SH-SY5Y (cell line): Measurements from ENCODE around the gene VPS51.

ENCODE experiments used
- GATA2 ChIP-seq: IDR thresholded peaks from 2 replicates; pipeline ENCODE4 v1.6.1; 2011; ENCODE audit warnings: mild to moderate bottlenecking, low read depth, low read length
- GATA3 ChIP-seq: IDR thresholded peaks from 2 replicates; pipeline ENCODE4 v1.6.1; 2011; ENCODE audit warnings: low read depth, mild to moderate bottlenecking, low read length, moderate library complexity

DNA sequence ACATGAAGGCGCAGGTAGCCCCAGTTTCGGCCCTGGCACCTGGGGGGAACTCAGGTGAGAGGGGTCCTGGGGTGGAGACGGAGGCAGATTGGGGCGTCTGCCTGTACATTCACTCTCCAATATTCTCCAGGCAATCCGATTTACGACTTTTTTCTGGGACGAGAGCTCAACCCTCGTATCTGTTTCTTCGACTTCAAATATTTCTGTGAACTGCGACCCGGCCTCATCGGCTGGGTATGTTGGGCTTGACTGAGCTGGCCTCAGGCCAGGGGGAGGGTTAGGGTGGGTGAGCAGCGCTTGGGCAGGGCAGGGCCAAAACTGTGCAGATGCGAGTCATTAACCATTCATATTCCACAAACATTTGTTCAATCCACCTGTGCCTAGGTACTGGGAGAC, 17.3 kb downstream of the VPS51 start:
- TF ChIP-seq GATA2: no peak
- TF ChIP-seq GATA3: no peak
